Measurements from ENCODE around the gene CALU. TPM values are rescaled to one million over a fixed set of nuclear protein-coding genes. Genes with fewer than 3 reads are reported as not detected.

CALU gene
- total RNA-seq, 8 experiments from 2014 or later, result 66.8 to 449 (median 126) TPM

DNA sequence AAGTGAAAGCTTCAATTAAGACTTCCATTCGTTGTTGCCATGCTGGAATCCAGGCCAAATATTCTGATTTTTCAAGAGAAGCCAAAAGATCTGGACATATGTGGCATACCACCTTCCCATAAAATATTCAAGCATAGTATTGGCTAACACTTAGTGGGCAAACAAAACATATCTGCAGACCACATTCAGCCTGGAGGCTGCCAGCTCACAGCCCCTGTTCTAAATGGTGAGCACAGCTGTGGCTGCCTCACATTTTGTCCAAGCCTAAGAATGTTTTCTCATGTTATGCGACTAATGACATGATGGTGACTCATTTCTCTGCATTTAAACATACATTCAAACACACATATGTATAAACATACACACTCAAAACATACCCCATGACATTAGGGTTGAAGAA, 10.6 kb upstream of the CALU start:
- 0 to 100% (median 53%) methylated on average over 1 to 2 of the region's 2 CpGs; no CpG with 5 or more reads in 5 of the 10 experiments for WGBS, 10 experiments
- no peak overlapping the region for H3K4me3 ChIP-seq
- H3K27ac ChIP-seq, result no peak overlapping the region
- peak in 5 of 8 experiments; percentile 25 to 91 (median 32) for ATAC-seq (replicated peaks in 6 of 8)
- in situ Hi-C loops (cut with MboI; ENCODE audit: low pct_unique_long_range_greater_than_20kb in 2 of 9, low sequenced_read_pairs in 9 of 9, unreplicated experiment in 9 of 9), result no loop called here
- H3K4me1 ChIP-seq (replicated peaks in 1 of 2), result peaks cover 0 to 11% of the 10 kb centered on the region in 2 donors

DNA sequence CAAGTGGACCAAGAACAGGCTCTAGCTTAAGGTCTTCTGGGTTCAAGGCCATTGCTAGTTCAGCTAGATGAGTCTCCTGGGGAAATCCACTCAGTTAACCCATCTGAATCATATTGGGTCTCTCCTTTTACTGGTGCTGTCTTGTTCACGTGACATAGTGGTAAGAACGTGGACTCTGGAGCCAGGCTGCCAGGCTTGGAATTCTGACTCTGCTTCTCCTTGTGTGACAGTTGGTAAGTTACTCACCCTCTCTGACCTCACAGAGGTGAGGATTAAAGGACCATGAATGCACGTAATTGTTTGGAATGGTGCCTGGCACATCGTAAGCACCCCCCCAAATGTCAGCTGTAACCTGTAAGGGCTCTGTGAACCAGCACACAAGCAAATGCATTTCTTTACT, 9.7 kb upstream of the CALU start:
- ATAC-seq (replicated peaks in 6 of 8), result no peak
- H3K4me1 ChIP-seq (replicated peaks in 1 of 2), result peaks cover 0 to 11% of the 10 kb centered on the region in 2 donors
- no peak overlapping the region for H3K4me3 ChIP-seq
- in situ Hi-C loops (cut with MboI; ENCODE audit: low pct_unique_long_range_greater_than_20kb in 2 of 9, low sequenced_read_pairs in 9 of 9, unreplicated experiment in 9 of 9), result no loop called here
- 60 to 88% (median 83%) methylated on average over 1 to 4 of the region's 4 CpGs; no CpG with 5 or more reads in 5 of the 10 experiments for WGBS, 10 experiments
- H3K27ac ChIP-seq, result no peak overlapping the region

DNA sequence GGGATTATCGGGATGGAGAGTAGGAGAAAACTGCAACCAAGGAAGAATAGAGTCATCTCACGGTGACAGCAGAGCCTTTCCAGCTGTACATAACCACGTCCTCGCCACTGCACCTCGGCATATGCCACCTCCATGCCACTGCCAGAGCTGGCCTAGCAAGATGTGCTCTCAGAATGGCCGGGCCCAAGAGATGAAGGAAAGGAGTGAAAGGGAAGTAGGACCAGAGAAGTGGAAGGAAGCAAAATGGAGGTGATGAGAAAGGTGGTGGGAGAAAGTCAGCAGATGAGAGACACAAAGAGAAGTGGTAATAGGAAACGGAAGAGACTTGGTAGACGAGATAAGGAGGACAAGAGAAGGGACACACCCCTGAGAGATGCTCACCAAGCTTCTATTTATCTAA, 8.0 kb upstream of the CALU start:
- H3K4me3 ChIP-seq, result no peak overlapping the region
- 68 to 100% (median 88%) methylated on average over 2 to 7 of the region's 8 CpGs for WGBS, 10 experiments
- in situ Hi-C loops (cut with MboI; ENCODE audit: low pct_unique_long_range_greater_than_20kb in 2 of 9, low sequenced_read_pairs in 9 of 9, unreplicated experiment in 9 of 9), result no loop called here
- ATAC-seq (replicated peaks in 6 of 8), result no peak
- H3K4me1 ChIP-seq (replicated peaks in 1 of 2), result peaks cover 0 to 6% of the 10 kb centered on the region in 2 donors
- H3K27ac ChIP-seq, result no peak overlapping the region

DNA sequence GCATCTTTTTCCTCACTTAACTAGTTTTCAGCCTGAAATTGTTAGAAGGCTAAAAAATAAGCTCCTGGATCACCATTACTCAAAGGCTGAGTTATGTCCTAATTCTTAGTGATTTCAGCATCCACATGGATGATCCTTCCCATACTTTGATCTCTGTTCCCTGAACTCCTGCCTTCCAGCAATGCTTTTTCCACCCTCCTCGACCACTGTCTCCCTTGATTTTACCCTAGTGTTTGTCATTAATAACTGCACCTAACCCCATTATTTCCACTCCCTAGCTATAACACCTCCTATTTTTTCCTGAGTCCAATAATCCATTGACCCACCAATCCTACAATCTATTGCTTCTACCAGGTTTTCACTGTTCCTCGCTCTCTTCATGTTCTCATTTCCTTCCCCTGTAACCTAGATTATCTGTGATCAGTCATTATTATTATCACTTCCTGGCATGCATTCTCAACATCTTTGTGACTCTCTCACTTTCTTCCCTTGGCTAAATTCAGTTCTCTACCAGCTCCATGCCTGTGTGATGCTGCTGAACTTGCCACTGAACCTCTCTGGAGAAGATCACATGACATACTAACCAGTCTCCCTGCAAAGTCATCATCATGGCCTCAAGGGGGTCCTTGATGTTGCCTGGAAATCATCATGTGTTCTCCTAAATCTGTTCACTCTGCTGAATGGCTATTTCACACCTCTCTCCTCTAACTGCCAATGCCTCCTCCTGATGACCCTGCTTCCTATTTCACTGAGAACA, 6.5 kb upstream of the CALU start:
- ATAC-seq (replicated peaks in 6 of 8), result no peak

DNA sequence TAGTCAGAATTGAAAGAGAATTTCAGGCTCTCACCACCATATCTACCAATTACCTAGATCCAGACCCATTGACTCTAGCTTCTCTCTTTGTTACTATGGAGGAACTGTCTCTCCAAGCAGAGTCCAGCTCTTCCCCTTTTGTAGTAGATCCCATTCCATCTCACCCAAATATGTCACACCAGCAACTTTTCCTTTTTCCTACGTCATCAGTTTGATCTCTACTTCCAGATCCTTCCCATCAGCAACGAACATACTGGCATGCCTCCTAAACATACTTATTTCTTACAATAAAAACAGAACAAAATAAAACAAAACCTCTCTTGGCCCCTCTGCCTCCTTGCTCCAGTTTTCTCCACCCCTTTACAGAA, 5.9 kb upstream of the CALU start:
- ATAC-seq (replicated peaks in 6 of 8), result no peak
- 40 to 78% (median 64%) methylated on average over 1 to 2 of the region's 2 CpGs; no CpG with 5 or more reads in 3 of the 10 experiments for WGBS, 10 experiments
- in situ Hi-C loops (cut with MboI; ENCODE audit: low pct_unique_long_range_greater_than_20kb in 2 of 9, low sequenced_read_pairs in 9 of 9, unreplicated experiment in 9 of 9), result no loop called here
- Histone ChIP-seq H3K4me3 (no peak overlapping the region), H3K4me1 (replicated peaks in 1 of 2) (peaks cover 1 to 2% of the 10 kb centered on the region in 2 donors), H3K27ac (no peak overlapping the region)

More for the DNA sequence above, 6.5 kb upstream of the CALU start:
- H3K4me3 ChIP-seq, result no peak overlapping the region
- WGBS, 10 experiments, result 50 to 100% (median 71%) methylated on average over 1 to 2 of the region's 2 CpGs; no CpG with 5 or more reads in 1 of the 10 experiments
- H3K4me1 ChIP-seq (replicated peaks in 1 of 2), result no peaks in the 10 kb centered on the region
- in situ Hi-C loops (cut with MboI; ENCODE audit: low pct_unique_long_range_greater_than_20kb in 2 of 9, low sequenced_read_pairs in 9 of 9, unreplicated experiment in 9 of 9), result no loop called here
- no peak overlapping the region for H3K27ac ChIP-seq

DNA sequence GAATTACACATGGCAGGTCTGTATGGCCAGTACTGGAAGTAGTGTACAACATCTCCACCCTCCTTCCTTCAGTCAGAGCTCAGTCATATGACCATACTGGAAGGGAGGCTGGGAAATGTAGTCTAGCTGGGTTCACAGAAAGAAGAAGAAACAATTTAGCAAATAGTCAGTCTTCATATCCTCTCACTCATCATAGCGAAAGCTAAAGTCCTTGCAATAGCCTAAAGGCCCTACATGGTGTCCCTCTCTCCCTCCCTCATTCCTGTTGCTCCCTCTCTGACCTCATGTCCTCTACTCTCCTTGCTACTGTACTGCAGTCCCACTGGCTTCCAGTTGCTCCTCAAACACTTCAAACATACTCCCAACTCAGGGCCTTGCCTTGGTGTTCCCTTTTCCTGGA, 4.3 kb upstream of the CALU start:
- in situ Hi-C loops (cut with MboI; ENCODE audit: low pct_unique_long_range_greater_than_20kb in 2 of 9, low sequenced_read_pairs in 9 of 9, unreplicated experiment in 9 of 9), result no loop called here
- no peak overlapping the region for H3K27ac ChIP-seq
- ATAC-seq (replicated peaks in 6 of 8), result no peak

DNA sequence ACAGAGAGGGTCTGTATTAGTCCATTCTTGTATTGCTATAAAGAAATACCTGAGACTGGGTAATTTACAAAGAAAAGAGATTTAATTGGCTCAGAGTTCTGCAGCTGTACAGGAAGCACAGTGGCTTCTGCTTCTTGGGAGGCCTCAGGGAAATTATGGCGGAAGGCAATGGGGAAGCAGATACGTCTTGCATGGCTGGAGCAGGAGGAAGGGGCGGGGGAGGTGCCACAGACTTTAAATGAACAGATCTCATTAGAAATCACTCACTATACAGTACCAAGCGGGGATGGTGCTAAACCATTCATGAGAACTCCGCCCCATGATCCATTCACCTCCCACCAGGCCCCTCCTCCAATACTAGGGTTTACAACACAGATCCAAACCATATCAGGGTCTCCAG, 3.7 kb upstream of the CALU start:
- in situ Hi-C loops (cut with MboI; ENCODE audit: low pct_unique_long_range_greater_than_20kb in 2 of 9, low sequenced_read_pairs in 9 of 9, unreplicated experiment in 9 of 9), result no loop called here
- no peak for ATAC-seq (replicated peaks in 6 of 8)
- H3K4me3 ChIP-seq, result no peak overlapping the region
- no peak overlapping the region for H3K27ac ChIP-seq
- H3K4me1 ChIP-seq (replicated peaks in 1 of 2), result peaks cover 6 to 8% of the 10 kb centered on the region in 2 donors
- 49 to 100% (median 79%) methylated on average over 1 to 4 of the region's 5 CpGs; no CpG with 5 or more reads in 2 of the 10 experiments for whole genome bisulfite sequencing, 10 experiments

More for the DNA sequence above, 4.3 kb upstream of the CALU start:
- WGBS, 10 experiments, result 80 to 100% (median 100%) methylated on average over 1 of the region's 1 CpG; no CpG with 5 or more reads in 2 of the 10 experiments
- Histone ChIP-seq H3K4me3 (no peak overlapping the region), H3K4me1 (replicated peaks in 1 of 2) (peaks cover 5 to 6% of the 10 kb centered on the region in 2 donors)

DNA sequence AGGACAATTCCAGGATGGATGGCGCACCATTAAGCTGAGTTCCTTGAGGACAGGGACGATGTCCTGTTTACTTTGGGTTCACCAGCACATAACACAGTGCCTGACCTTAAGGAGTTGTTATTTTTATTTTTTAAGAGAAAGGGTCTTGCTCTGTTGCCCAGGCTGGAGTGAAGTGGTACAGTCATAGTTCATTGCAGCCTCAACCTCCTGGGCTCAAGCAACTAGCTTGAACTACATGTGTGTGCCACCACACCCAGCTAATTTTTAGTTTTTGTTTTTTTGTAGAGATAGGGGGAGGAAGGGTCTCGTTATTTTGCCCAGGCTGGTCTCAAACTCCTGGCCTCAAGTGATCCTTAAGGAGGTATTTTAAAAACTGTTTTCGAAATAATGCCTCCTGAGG, 1.7 kb upstream of the CALU start:
- whole genome bisulfite sequencing, 10 experiments, result 58 to 100% (median 94%) methylated on average over 1 to 4 of the region's 4 CpGs; no CpG with 5 or more reads in 1 of the 10 experiments
- no peak overlapping the region for H3K4me3 ChIP-seq
- in situ Hi-C loops (cut with MboI; ENCODE audit: low pct_unique_long_range_greater_than_20kb in 2 of 9, low sequenced_read_pairs in 9 of 9, unreplicated experiment in 9 of 9), result no loop called here
- H3K27ac ChIP-seq, result peak overlapping the region in 1 of 2 donors; percentile 25
- ATAC-seq (replicated peaks in 6 of 8), result no peak
- peaks cover 14 to 18% of the 10 kb centered on the region in 2 donors for H3K4me1 ChIP-seq (replicated peaks in 1 of 2)

DNA sequence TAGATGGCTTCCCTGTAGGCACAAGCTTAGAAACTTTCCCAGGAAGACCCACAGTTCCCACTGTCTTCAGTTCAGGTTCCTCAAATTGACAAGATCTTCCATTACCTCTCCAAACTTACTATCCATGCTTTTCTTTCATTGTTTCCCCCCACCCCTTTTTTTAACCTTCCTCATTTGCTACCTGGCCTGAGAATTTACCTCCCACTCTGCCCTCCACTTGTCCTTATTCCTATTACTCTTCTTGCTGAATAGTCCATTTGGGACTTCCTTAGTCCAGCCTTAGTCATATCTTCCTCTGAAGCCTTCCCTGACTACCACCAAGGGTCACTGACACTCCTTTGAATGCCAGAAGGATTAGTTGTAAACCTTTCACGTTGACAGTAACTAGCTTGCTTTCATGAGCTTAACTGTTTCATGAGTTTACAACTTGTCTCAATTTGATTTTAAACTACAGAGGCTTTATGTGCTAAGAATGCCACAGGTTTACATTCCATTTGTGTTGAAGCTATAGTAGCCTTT, 1.2 kb upstream of the CALU start:
- H3K27ac ChIP-seq, result peak overlapping the region; percentile 90 to 97
- in situ Hi-C loops (cut with MboI; ENCODE audit: low pct_unique_long_range_greater_than_20kb in 2 of 9, low sequenced_read_pairs in 9 of 9, unreplicated experiment in 9 of 9), result no loop called here
- H3K4me1 ChIP-seq (replicated peaks in 1 of 2), result peaks cover 14 to 18% of the 10 kb centered on the region in 2 donors
- WGBS, 10 experiments, result 0 to 75% (median 38%) methylated on average over 1 of the region's 1 CpG; no CpG with 5 or more reads in 3 of the 10 experiments
- no peak overlapping the region for H3K4me3 ChIP-seq
- no peak for ATAC-seq (replicated peaks in 6 of 8)

DNA sequence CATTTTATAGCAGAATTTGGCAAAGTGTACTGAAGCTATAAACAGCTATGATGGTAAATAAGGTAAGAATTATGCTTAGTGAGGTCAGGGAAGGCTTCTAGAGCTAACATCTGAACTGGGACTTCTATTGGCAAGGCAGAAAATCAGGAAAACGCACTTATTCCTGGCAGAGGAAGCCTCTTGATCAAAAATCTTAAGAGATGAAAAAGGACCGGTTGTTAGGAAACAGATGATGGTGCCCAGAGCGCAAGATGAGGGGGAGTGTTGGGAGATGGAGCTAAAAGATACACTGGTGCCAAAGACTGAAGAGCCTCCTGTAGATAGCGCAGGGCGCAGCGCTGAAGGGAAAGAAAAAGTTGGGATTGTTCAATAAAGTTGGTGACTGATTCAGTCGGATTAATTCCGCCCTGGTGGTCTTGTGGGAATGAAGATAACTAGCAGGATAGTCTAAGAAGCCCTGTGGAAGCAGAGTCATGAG, 550 bp upstream of the CALU start:
- peak in 3 of 8 experiments; percentile 17 to 29 (median 22) for ATAC-seq (replicated peaks in 6 of 8)

DNA sequence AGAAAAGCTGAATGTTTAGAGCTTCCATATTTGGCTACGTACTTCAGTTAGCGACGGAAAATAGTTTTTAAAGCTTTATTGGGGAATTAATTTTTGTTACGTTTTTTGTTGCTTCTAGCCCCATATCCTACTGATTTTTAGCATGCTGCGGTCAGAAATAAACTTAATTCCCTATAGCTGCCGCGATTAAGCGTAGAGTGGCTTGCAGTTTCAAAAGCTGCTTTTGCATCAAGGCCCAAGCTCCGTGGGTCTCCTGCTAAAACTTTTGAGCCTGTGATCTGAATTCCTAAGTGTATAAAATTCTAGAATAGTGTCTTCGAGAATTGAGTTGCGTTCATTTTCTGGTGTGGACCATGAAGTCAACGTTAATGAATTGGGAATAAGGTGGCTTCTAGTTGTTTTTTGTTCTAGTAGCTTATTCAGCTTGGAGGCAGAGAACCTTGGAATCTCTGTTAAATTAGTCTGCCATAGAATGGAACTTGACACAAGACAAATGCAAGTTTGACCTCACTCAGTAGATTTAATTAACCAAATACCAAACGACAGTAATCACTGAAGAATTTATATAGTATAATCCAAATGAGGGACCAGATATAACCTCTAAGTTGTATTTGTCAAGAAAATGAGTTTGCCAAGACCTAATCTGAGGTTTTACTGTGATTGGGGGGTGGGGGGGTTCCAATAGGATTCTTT, 977 bp downstream of the CALU start:
- 0 to 30% (median 3%) methylated on average over 2 to 13 of the region's 13 CpGs for WGBS, 10 experiments
- H3K4me1 ChIP-seq (replicated peaks in 1 of 2), result peaks cover 14 to 18% of the 10 kb centered on the region in 2 donors
- no peak for ATAC-seq (replicated peaks in 6 of 8)
- H3K4me3 ChIP-seq, result peak overlapping the region; percentile 65 to 94 (median 82)
- H3K27ac ChIP-seq, result peak overlapping the region; percentile 91 to 97
- in situ Hi-C loops (cut with MboI; ENCODE audit: low pct_unique_long_range_greater_than_20kb in 2 of 9, low sequenced_read_pairs in 9 of 9, unreplicated experiment in 9 of 9), result no loop called here

More for the DNA sequence above, 550 bp upstream of the CALU start:
- Histone ChIP-seq H3K4me3 (peak overlapping the region; percentile 65 to 94 (median 82)), H3K27ac (peak overlapping the region; percentile 90 to 97), H3K4me1 (replicated peaks in 1 of 2) (peaks cover 14 to 18% of the 10 kb centered on the region in 2 donors)
- in situ Hi-C loops (cut with MboI; ENCODE audit: low pct_unique_long_range_greater_than_20kb in 2 of 9, low sequenced_read_pairs in 9 of 9, unreplicated experiment in 9 of 9), result no loop called here
- 0 to 28% (median 17%) methylated on average over 1 to 8 of the region's 8 CpGs; no CpG with 5 or more reads in 1 of the 10 experiments for WGBS, 10 experiments

DNA sequence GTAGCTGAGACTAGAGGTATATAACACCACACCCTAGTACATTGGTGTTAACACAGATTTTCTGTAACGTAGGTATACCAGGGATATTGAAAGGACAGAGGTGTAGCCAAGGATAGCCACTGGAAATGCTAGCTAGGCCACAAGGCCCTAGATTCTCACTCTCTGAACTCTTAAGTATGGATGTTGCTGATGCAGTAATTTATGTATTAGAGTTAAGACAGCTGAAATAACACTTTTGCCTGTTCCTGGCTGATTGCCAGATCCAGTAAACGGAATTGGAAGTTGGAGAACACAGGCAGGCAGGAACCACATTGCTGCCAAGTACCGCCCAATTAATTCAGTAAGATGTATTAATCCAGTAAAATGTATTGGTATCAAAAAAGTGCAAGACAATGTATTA, 1.8 kb downstream of the CALU start:
- in situ Hi-C loops (cut with MboI; ENCODE audit: low pct_unique_long_range_greater_than_20kb in 2 of 9, low sequenced_read_pairs in 9 of 9, unreplicated experiment in 9 of 9), result no loop called here
- no peak overlapping the region for H3K27ac ChIP-seq
- ATAC-seq (replicated peaks in 6 of 8), result no peak
- 17 to 100% (median 59%) methylated on average over 1 to 3 of the region's 3 CpGs; no CpG with 5 or more reads in 4 of the 10 experiments for WGBS, 10 experiments
- peaks cover 14 to 18% of the 10 kb centered on the region in 2 donors for H3K4me1 ChIP-seq (replicated peaks in 1 of 2)
- peak overlapping the region in 3 of 5 donors; percentile 80 to 94 (median 86) for H3K4me3 ChIP-seq

DNA sequence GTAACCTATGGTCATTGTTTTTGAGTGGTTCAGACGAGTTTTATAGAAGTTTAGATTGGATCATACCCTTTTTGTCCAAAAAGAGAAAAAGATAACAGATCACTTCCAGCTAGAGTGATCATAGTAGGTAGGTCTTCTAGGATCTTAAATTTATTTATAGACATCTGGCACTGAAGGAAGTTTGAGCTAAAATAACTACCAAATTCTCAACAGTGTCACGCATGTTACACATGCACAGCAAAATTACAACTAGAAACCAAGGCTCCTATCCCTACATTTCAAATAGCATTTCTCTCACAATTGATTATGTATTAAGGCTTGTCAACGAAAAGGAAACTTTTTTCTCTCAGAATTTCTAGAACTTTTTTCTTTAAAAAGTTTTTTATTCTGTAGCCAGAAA, 2.3 kb downstream of the CALU start:
- peaks cover 14 to 18% of the 10 kb centered on the region in 2 donors for H3K4me1 ChIP-seq (replicated peaks in 1 of 2)
- ATAC-seq (replicated peaks in 6 of 8), result no peak
- WGBS, 10 experiments, result 7 to 100% (median 45%) methylated on average over 1 to 3 of the region's 3 CpGs; no CpG with 5 or more reads in 2 of the 10 experiments
- in situ Hi-C loops (cut with MboI; ENCODE audit: low pct_unique_long_range_greater_than_20kb in 2 of 9, low sequenced_read_pairs in 9 of 9, unreplicated experiment in 9 of 9), result no loop called here
- H3K4me3 ChIP-seq, result peak overlapping the region in 2 of 5 donors; percentile 86 to 94
- H3K27ac ChIP-seq, result no peak overlapping the region
